SH-SY5Y (cell line): ENCODE results near the gene CTDSPL.

Experiments used
- GATA2 ChIP-seq: IDR thresholded peaks from 2 replicates; pipeline ENCODE4 v1.6.1; 2011; ENCODE audit warnings: mild to moderate bottlenecking, low read depth, low read length
- GATA3 ChIP-seq: IDR thresholded peaks from 2 replicates; pipeline ENCODE4 v1.6.1; 2011; ENCODE audit warnings: low read depth, mild to moderate bottlenecking, low read length, moderate library complexity

The CTDSPL gene

GRCh38 chr3:37980462-37981347 lies 119.0 kb downstream of the CTDSPL start:
- TF ChIP-seq GATA3, result no peak
- TF ChIP-seq GATA2, result no peak

DNA sequence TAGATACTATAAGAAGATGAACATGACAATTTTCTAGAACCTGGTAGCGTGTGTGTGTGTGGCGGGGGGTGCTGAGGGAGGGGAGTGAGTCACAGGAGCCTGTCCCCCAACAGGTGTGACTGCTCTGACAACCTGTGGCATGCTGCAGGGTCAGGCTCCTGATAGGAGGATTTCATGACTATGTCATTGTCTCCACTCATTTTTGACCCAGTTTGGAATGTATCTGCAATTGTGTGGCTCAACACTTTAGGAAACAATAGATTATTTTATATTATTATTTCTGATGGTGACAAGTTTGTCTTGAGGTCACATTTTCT lies 119.6 kb downstream of the CTDSPL start:
- TF ChIP-seq GATA3 (no peak), GATA2 (no peak)

DNA sequence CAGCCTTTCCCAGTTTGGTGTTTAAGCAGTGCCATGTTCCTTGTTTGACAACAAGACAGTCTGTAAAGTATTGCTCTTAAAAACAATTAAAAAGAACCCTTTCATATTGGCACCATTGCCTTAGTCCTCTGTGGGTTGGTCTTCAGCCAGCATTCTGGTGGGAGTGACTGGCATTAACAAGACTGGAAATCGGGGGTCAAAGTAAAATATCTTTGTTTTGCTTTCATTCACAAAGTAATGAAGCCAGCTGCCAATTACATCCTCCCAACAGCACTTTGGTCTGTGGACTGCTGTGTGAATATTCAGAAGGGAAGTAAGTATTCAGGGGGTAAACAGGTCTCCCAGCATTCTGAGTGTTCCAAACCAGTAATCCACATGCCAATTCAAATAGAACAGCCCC lies 120.7 kb downstream of the CTDSPL start:
- TF ChIP-seq GATA3 (no peak), GATA2 (no peak)

- TF ChIP-seq GATA3, result no peak
Measured at GRCh38 chr3:37984051-37984450, 122.4 kb downstream of the CTDSPL start.

- TF ChIP-seq GATA3 (no peak), GATA2 (no peak)
Measured at GRCh38 chr3:37984596-37984995, 122.9 kb downstream of the CTDSPL start.

- no peak for TF ChIP-seq GATA3
- TF ChIP-seq GATA2, result no peak
Measured at GRCh38 chr3:37985637-37986320, 124.1 kb downstream of the CTDSPL start.

GRCh38 chr3:37986479-37987314 lies 125.0 kb downstream of the CTDSPL start:
- no peak for TF ChIP-seq GATA3
- no peak for TF ChIP-seq GATA2

GRCh38 chr3:37987315-37987697 lies 125.6 kb downstream of the CTDSPL start:
- TF ChIP-seq GATA3 (no peak), GATA2 (no peak)

DNA sequence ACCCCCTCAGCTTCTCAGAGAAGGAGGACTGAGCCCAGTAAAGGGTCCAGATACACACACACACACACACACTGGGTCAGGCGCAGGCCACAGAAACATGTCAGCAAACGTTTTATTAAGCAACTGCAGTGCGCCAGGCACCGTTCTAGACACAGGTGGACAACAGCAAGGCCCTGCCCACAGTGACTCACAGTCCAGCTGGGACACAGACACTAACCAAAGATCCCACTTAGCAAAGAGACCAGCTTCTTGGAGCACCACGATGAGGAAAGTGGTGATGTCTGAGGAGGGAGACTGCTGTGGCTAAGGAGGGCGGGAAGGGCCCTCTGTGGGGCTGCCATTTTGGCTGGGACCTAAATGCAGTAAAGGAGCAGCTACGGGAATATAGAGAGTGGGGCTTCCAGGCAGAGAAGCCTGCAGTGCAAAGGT lies 126.1 kb downstream of the CTDSPL start:
- TF ChIP-seq GATA2 (no peak), GATA3 (no peak)

- TF ChIP-seq GATA3 (no peak), GATA2 (no peak)
Measured at GRCh38 chr3:37988931-37989525, 127.3 kb downstream of the CTDSPL start.

DNA sequence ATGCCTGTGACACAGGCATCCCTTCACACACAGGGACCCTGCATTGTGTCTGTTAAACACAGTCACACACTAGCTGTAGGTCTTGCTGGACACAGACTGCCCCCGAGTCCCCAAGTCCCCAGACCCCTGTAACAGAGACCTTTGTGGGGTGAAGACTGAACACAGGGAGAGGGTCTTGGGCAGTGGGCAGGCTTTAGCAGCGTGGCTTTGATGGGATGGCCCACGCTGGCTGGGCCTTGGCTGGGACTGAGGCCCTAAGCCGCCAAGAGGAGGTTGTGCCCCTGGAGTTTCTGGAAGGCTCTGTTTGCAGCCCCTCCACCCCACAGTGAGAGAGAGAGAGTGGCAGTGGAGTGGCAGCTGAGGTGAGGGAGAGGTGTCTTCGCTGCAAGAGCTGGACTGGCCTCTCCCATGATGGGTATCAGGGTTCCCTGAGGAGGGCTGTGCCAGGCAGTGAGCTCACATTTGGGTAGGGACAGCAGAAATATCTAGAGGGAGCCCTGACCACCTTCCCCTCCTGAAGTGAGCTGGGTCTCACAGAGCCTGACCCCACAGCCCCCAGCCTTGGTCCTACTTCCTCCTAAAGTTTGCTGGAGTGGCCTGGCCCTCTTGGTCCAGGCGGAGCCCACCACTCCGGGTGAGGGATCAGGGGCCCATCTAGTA lies 128.3 kb downstream of the CTDSPL start:
- TF ChIP-seq GATA2, result no peak
- TF ChIP-seq GATA3, result no peak

- TF ChIP-seq GATA2, result no peak
- TF ChIP-seq GATA3, result no peak
Measured at GRCh38 chr3:37990527-37990926, 128.8 kb downstream of the CTDSPL start, which contains the start of gene VILL. VILL (plus strand) TSS chr3:37990786; CDS start chr3:37993673, 2,887 bp downstream.

DNA sequence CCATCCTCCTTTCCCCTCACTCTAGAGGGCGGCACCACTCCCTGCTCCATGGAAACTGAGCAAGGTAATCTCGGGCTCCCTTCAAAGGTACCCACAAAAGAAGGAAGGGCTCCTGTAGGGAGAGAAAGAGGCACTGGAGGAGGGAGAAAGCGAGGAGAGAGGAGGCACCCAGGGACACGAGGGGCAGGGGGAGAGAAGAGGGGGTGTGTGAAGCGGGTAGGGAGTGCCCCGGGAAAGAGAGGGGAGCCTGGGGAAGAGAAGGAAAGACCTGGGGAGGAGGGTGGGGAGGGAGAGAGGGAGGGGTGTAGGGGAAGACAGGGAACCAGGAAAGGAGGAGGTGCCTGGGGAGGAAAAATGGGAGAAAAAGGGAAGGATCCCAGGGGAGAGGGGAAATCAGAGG lies 129.4 kb downstream of the CTDSPL start:
- no peak for TF ChIP-seq GATA3
- TF ChIP-seq GATA2, result no peak

- no peak for TF ChIP-seq GATA3
- TF ChIP-seq GATA2, result no peak
Measured at GRCh38 chr3:37991823-37992222, 130.1 kb downstream of the CTDSPL start.
